KOPT-K1 (cell line): ENCODE data around the gene PTER.

Experiments
- H3K27ac ChIP-seq: fragments of 200-600 bp; sonication (generic); 2 replicates; pipeline ENCODE4 v1.5.1; 2016; ENCODE audit warnings: antibody characterized with exemption, mild to moderate bottlenecking, low read depth, low read length; ENCODE audit not compliant: poor library complexity, severe bottlenecking
- H3K36me3 ChIP-seq: fragments of 200-600 bp; sonication (generic); 2 replicates; pipeline ENCODE4 v1.5.1; 2017; ENCODE audit warnings: antibody characterized with exemption, mild to moderate bottlenecking, low read length, moderate library complexity; ENCODE audit not compliant: insufficient read depth
- H3K9me3 ChIP-seq: fragments of 200-600 bp; sonication (generic); 2 replicates; pipeline ENCODE4 v1.5.1; 2017; ENCODE audit warnings: antibody characterized with exemption, low read length, mild to moderate bottlenecking; ENCODE audit not compliant: insufficient read depth, poor library complexity, severe bottlenecking

PTER gene

GRCh38 chr10:16442914-16443313 lies 6.1 kb downstream of the PTER start:
- Histone ChIP-seq H3K9me3 (no peaks in the 10 kb centered on the region), H3K36me3 (peaks cover 93% of the 10 kb centered on the region), H3K27ac (no peak overlapping the region)

GRCh38 chr10:16445770-16446469 lies 9.1 kb downstream of the PTER start:
- no peak overlapping the region for H3K27ac ChIP-seq
- no peaks in the 10 kb centered on the region for H3K9me3 ChIP-seq
- peaks cover 93% of the 10 kb centered on the region for H3K36me3 ChIP-seq

DNA sequence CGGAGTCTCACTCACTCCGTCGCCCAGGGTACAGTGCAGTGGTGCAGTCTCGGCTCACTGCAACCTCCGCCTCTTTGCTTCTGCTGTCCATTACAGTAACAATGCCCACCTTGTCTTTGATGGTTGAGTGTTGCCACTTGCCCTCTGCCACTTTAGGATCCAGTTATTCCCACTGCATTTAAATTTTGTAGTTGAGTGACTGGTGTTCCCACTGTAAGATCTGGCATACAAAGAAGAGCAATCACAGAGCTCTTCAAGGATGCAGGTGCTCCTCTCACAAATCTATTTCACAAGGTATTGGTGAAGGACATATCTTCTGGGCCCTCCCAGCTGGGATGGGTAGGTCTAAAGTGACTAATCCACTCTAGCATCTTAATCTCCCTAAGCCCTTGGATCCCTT lies 12.6 kb downstream of the PTER start:
- Histone ChIP-seq H3K27ac (no peak overlapping the region), H3K9me3 (no peaks in the 10 kb centered on the region), H3K36me3 (peaks cover 70% of the 10 kb centered on the region)

DNA sequence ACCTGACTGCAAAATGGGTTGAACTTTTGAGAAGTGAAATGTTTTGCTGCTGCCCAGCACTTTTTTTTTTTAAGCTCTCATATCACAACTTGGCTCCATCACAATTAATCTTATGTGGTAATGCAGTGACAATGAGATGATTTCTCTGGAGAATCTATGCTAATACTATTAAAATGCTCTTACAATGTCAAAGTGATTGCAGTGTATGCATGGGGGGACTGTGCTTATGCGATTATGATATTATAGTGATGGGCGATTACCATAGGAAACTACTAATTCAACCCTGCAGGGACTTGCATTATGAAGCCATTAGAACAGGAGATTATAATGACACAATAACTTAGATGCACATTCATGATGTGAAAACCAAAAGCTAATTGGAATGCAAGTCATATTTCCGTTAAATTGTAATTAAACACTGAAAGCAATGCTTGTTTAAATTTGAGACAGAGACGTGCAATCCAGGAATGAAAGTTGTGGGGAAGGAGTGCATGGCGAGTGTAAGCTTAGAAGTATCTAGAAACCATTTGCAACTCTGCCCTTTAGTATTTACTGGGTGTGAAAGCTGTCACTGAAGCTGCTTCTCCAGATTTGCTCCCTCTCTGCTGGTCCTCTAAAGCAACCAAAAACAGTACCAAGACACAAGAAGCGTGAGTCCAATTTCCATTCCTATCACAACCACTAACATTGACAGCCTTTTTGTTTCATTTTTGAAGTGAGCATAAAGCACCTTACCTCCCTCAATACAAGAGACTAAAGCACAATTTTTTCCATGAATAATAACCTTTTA lies 21.6 kb downstream of the PTER start:
- Histone ChIP-seq H3K27ac (no peak overlapping the region), H3K9me3 (no peaks in the 10 kb centered on the region), H3K36me3 (peaks cover 31% of the 10 kb centered on the region; the same call in 1 of the 2 replicates)

DNA sequence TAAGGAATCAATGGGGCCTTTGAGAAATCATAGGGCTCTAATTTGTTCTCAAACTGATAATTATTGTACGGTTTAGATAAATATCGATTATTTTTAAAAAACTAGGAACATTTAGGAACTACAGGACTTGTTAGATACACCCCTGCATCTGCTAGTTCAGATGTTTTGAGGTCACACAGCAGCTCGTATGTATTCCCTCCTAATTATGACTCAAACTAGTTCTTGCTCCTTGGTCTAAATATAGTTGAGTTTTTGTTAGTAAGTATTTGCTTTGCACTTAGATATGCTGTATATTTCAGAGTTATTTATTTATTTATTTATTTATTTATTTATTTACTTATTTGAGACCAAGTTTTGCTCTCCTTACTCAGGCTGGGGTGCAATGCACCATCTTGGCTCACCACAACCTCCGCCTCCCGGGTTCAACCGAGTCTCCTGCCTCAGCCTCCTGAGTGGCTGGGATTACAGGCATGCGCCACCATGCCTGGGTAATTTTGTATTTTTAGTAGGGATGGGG lies 22.7 kb downstream of the PTER start:
- Histone ChIP-seq H3K9me3 (peaks cover 2% of the 10 kb centered on the region), H3K36me3 (peaks cover 42% of the 10 kb centered on the region), H3K27ac (no peak overlapping the region)

- H3K9me3 ChIP-seq: peaks cover 9% of the 10 kb centered on the region
- peaks cover 33% of the 10 kb centered on the region for H3K36me3 ChIP-seq
- no peak overlapping the region for H3K27ac ChIP-seq
Observed at GRCh38 chr10:16466001-16466400, 29.2 kb downstream of the PTER start.

DNA sequence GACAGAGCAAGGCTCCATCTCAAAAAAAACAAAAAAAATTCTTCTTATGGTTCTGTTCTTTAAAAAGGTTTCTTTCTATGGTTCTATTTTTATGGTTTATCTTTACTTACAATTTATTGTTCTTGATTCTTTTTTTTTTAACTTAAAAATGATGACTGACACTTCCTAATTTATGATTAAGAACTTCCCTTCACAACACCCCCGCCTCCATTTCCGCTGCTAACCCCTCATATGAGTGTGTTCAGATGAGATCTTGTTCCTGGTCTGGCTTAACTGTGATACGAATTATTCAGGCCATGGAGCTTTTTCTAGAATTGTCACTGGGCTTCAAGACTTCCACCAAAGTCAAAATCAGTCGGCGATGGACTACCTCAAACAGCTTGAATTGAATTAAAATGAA lies 33.9 kb downstream of the PTER start:
- no peak overlapping the region for H3K27ac ChIP-seq
- peaks cover 15% of the 10 kb centered on the region for H3K36me3 ChIP-seq
- H3K9me3 ChIP-seq: no peaks in the 10 kb centered on the region

GRCh38 chr10:16472828-16473227 lies 36.0 kb downstream of the PTER start:
- H3K9me3 ChIP-seq: no peaks in the 10 kb centered on the region
- H3K36me3 ChIP-seq: peaks cover 15% of the 10 kb centered on the region

DNA sequence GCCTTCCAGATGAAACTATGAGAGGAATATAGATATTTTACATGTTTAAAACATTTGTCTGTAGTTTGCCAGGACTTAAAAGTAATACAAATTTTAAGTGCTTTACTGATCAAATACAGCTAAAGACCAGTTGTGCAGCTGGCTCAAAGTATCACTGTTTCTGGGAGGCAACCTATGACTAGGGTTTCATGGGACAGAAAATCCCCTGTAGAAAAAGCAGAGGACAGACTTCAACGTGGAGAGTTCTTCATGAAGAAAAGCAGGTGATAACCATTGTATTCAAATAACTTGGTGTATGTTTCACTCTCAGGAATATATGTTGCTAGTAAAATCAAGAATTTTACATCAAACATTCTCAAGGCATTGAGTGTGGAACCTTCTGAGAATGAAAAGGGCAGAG lies 40.9 kb downstream of the PTER start:
- Histone ChIP-seq H3K36me3 (no peaks in the 10 kb centered on the region), H3K27ac (no peak overlapping the region), H3K9me3 (no peaks in the 10 kb centered on the region)

More at GRCh38 chr10:16472828-16473227, 36.0 kb downstream of the PTER start:
- H3K27ac ChIP-seq: no peak overlapping the region

DNA sequence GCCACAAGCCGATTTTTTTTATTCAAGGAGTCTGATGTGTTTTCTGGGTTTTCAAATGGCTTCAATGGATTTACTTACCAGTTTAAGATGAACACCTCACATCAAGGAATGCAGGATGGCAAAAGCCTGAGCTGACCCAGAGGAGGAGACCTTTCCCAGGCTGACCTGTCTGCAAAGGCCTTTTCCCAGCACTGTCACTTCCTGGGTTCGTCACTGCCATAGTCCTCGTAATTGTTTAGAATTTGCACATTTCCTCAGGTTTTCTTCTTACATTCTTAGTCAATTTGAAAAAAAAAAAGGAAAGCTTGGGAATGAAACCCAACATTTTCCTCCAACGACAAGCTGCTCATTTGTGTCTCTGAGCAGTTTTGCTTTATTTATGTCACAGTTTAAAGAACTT lies 42.0 kb downstream of the PTER start:
- H3K27ac ChIP-seq: no peak overlapping the region
- no peaks in the 10 kb centered on the region for H3K36me3 ChIP-seq
- no peaks in the 10 kb centered on the region for H3K9me3 ChIP-seq

- Histone ChIP-seq H3K9me3 (no peaks in the 10 kb centered on the region), H3K36me3 (peaks cover 21% of the 10 kb centered on the region), H3K27ac (no peak overlapping the region)
Observed at GRCh38 chr10:16481052-16481728, 44.4 kb downstream of the PTER start.

GRCh38 chr10:16483241-16483917 lies 46.6 kb downstream of the PTER start:
- Histone ChIP-seq H3K36me3 (peaks cover 40% of the 10 kb centered on the region), H3K27ac (no peak overlapping the region), H3K9me3 (no peaks in the 10 kb centered on the region)

GRCh38 chr10:16490511-16490910 lies 53.7 kb downstream of the PTER start:
- Histone ChIP-seq H3K36me3 (peaks cover 69% of the 10 kb centered on the region), H3K27ac (no peak overlapping the region), H3K9me3 (no peaks in the 10 kb centered on the region)

DNA sequence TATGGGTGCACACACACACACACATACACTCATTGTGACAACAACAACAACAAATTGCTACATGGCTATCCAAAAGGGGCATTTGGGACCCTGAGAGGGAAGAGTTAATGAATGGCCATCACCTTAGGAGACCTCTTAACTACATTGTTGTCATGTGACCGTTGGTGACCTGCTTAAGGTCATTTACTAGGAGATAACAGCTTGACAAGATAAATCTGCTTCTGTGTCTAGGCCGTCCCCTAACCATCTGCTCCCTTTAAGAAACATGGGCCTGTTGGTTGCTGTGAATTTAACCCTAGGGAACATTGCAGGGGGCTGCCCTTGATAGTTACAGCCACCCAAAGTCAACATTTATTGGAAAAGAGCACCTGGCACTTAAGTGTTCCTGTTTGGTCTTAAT lies 55.1 kb downstream of the PTER start:
- Histone ChIP-seq H3K27ac (no peak overlapping the region), H3K36me3 (peaks cover 57% of the 10 kb centered on the region), H3K9me3 (no peaks in the 10 kb centered on the region)
